GM12865 (cell line): ENCODE data around the gene ZNF14.
"Not testable (repeated sequence)": the region's sequence is repeated elsewhere in the genome, so short reads cannot be mapped to it uniquely, and the experiment has no call there.

Experiments used
- DNase-seq: peaks from one replicate; pipeline ENCODE4 v3.0.0; 2010; ENCODE audit warnings: low read depth
- H3K4me3 ChIP-seq: 2 replicates; pipeline ENCODE4 v1.5.1; 2011; ENCODE audit warnings: mild to moderate bottlenecking, low read depth, low read length, control low read depth
- TF ChIP-seq, protein P1 (sequence below): IDR thresholded peaks from 2 replicates; pipeline ENCODE4 v1.5.1; 2011; ENCODE audit warnings: low read length, control low read depth, low read depth, inconsistent platforms; ENCODE audit not compliant: insufficient read depth; ENCODE audit errors: missing control alignments

ZNF14 gene

DNA sequence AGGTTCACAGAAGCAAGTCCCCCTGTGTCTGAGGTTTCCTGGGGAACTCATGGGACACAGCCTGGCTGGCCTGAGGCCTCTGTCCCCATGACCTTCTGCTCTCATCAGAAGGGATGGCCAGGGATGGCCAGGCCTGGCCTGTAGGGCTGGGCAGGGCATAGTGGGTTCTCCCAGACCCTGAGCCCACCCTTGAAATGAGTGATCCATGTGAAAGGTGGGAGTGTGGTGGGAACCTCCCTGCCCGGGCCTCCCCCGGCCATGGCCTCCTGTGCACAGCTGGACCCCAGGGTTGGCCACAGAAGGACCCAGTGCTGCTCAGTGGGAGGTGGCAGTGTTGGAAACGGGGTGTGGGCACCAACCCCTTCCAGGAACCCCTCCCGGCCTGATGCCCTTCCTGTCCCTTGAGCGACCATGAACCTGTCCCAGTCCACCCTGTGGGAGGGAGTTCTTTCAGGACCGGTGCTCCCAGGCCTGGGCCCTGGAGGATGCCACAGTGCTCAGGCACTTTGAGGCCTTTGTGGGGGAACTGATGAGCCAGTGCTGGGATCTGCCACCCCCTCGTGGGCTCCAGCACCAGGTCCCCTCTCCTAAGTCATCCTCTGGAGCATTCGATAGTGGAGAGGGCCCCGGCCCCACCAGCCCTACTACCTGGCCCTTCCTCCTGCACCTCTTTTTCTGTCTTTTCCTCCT is 15.5 kb upstream of the ZNF14 start:
- no peak for DNase-seq
- no peak overlapping the region for H3K4me3 ChIP-seq
- TF ChIP-seq, protein P1, sequence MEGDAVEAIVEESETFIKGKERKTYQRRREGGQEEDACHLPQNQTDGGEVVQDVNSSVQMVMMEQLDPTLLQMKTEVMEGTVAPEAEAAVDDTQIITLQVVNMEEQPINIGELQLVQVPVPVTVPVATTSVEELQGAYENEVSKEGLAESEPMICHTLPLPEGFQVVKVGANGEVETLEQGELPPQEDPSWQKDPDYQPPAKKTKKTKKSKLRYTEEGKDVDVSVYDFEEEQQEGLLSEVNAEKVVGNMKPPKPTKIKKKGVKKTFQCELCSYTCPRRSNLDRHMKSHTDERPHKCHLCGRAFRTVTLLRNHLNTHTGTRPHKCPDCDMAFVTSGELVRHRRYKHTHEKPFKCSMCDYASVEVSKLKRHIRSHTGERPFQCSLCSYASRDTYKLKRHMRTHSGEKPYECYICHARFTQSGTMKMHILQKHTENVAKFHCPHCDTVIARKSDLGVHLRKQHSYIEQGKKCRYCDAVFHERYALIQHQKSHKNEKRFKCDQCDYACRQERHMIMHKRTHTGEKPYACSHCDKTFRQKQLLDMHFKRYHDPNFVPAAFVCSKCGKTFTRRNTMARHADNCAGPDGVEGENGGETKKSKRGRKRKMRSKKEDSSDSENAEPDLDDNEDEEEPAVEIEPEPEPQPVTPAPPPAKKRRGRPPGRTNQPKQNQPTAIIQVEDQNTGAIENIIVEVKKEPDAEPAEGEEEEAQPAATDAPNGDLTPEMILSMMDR: no peak

DNA sequence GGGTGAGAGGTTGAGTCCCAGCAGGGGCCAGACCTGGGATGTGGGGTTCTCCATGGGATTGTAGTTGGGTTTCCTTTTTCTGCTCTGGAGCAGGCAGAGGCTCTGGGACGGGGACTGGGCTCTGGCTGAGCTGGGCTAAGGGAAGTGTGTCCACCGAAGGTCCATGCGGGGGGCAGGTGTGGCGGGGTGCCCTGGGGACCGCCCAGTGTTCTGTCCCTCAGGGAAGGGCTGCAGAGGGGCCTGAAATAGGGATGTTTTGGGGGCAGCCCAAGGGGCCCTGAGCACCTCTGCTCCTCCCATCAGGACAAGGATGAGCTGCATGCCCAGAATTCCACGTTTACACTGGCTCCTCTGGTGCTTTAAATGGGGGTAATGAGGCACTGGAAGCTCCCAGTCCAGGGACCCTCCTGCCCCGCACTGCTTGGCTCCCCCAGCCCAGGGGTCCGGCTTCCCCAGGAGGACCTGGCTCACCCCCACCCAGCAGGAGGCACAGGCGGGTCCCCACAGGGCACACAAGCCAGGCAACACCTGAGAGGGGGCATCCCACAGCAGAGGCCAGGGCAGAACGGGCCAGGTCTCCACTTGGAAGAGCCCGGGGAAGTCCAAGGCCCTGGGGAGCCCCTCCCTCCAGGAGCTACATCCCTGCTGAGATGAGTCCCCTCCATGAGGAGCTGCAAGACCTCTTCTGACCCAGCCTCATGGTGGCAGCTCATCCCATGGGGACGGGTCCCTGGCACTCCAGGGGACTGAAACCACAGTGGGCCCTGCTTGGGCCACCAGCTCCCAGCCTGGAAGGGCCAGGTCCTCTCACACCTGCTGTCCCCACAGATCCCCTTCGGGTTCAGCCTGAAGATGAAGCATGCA is 14.7 kb upstream of the ZNF14 start:
- no peak overlapping the region for H3K4me3 ChIP-seq
- TF ChIP-seq, protein P1: no peak
- DNase-seq: no peak

DNA sequence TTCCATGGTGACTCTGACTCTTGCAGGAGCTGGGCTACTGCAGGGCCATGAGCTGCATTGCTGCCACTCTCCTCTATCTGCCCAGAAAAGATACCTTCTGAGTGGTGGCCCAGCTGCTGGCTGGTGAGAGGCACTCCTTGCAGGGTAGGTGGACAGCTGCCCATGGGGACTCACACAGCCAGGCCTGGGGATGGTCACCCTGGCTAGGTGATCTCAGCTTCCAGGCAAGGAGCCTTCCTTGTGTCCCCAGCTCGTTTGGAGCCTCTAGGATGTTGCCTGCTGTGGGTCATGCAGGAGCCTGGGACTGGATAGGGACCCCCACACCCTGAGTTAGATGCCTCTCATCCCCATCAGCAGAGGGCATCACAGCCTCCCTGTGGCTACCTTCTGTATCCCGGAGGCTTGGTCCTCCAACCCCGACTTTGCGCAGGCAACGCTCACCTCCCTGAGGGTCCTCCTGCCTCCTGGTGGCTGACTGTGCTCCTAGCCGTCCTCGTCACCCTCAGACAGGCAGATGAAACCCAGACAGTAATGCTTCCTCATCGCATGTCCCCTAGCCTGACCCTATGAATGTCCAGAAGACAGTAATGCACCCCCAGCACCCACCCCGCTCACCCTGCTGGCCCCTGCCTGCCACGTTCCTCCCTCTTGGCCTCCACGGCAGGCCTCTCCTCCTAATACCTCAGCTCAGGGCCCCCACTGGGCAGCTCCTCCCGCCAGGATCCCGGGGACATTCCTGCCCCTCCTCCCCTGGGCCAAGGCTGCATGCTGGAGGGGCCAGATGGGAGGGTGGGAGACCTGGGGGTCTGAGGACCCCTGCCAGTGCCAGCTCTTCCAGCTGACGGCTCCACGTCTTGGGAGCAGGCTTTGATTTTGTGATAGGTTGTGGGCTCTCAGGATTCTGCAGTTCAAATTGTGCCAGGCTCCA is 13.6 kb upstream of the ZNF14 start:
- no peak overlapping the region for H3K4me3 ChIP-seq
- TF ChIP-seq, protein P1: no peak
- no peak for DNase-seq

DNA sequence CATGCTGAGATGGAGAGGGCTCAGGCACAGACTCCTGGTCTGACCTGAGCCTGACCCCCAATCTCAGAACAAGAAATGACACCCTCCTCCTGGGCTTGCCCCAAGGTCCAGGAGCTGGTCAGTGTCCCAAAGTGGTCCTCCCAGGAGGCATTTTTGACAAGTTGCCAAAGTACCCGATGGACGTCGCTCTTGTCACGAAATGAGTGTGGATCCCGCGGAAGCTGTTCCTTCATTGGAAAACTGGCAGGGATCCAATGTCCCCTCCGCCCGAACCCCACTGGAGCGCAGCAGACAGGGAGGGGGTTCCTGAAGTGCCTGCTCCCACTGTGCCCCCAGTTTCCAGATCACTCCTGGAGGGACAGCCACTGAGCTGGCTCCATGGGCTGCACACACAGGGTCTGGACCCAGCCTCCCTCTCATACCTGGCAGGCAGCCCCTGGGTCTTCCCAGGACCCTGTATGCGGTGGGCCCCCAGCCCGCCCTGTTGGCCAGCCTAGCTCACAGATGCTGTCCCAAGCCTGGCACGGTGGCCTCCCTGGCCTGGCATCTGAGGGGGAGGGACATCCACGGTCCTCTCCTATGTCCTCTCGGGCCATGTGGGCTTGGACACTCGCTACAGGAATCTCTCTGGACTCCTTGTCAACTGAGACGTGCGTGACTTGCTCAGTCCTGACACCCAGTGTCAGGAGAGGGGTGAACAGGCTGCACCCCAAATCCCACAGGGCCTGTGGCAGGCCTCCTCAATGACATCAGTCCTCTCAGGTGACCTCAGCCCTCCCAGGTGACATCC is 12.8 kb upstream of the ZNF14 start:
- no peak overlapping the region for H3K4me3 ChIP-seq
- DNase-seq: no peak

DNA sequence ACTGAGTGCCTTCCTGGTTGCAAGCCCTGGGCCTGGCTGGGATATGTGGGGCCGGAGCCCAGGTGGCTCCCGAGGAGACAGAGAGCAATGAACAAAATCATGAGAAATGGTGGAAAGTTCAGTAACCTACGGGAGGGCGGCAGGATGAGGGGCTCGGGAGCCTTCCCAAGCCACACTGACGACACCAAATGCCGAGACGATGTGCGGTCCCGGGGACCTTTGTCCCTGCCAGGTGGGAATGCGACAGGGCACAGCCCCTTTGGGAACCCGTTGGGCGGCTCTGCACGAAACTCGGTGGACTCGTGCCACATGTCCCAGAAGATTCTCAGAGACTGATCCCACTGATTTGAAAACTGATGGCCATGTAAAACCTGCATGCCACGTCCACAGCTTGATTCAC is 11.7 kb upstream of the ZNF14 start:
- no peak overlapping the region for H3K4me3 ChIP-seq
- TF ChIP-seq, protein P1: no peak
- DNase-seq: no peak

More for the DNA sequence above, 12.8 kb upstream of the ZNF14 start:
- TF ChIP-seq, protein P1: no peak

DNA sequence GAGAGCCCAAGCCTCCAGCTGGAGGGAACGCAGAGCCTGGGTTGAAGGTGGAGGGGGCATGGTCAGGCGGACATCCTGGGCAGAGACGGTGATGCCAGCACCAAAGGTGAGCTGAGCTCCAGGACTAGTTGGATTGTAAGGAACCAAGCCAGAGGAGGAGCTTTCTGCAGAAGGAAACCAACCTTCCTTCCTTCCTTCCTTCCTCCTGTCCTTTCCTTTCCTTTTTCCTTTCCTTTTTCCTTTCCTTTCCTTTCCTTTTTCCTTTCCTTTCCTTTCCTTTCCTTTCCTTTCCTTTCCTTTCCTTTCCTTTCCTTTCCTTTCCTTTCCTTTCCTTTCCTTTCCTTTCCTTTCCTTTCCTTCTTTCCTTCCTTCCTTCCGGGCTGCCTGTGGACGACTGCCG is 11.0 kb upstream of the ZNF14 start:
- H3K4me3 ChIP-seq, DNase-seq: not testable (repeated sequence)
